ENCODE measurements around the gene MARVELD1. TPM values are rescaled to one million over a fixed set of nuclear protein-coding genes. Genes with fewer than 3 reads are reported as not detected.

Gene MARVELD1
- total and polyA plus RNA-seq, 2 of the 13 experiments (the other 11 are each of a cell fraction or from before 2014, with no cell fraction given), result not detected

- Histone ChIP-seq H2AFZ (ENCODE audit: low read length) (no peak overlapping the region), H3K4me1 (ENCODE audit: insufficient read depth, low read length) (peaks cover 19% of the 10 kb centered on the region), H3K79me2 (ENCODE audit: insufficient read depth, low read length) (peaks cover 16% of the 10 kb centered on the region), H3K27ac (ENCODE audit: extremely low read length, insufficient read depth, low read length) (no peak overlapping the region), H3K27me3 (ENCODE audit: control insufficient read depth in 1 of 2, insufficient read depth in 2 of 2, low read length in 2 of 2) (peaks cover 0 to 10% of the 10 kb centered on the region in 2 experiments; a peak in 2 of 5 replicates), H3K36me3 (replicated peaks in 1 of 2; ENCODE audit: control insufficient read depth in 1 of 2, insufficient read depth in 2 of 2, low read length in 2 of 2) (no peaks in the 10 kb centered on the region; a peak in 1 of 5 replicates), H3K4me2 (ENCODE audit: low read depth, low read length) (no peak overlapping the region), H3K9ac (ENCODE audit: insufficient read depth, low read depth, low read length) (no peak overlapping the region), H3K4me3 (replicated peaks in 1 of 3; ENCODE audit: insufficient read depth in 1 of 3, low read depth in 2 of 3, low read length in 3 of 3) (no peak overlapping the region), H4K20me1 (ENCODE audit: insufficient read depth, low read length) (no peaks in the 10 kb centered on the region), H3K9me3 (ENCODE audit: low read length) (no peaks in the 10 kb centered on the region)
- TF ChIP-seq, protein P1, sequence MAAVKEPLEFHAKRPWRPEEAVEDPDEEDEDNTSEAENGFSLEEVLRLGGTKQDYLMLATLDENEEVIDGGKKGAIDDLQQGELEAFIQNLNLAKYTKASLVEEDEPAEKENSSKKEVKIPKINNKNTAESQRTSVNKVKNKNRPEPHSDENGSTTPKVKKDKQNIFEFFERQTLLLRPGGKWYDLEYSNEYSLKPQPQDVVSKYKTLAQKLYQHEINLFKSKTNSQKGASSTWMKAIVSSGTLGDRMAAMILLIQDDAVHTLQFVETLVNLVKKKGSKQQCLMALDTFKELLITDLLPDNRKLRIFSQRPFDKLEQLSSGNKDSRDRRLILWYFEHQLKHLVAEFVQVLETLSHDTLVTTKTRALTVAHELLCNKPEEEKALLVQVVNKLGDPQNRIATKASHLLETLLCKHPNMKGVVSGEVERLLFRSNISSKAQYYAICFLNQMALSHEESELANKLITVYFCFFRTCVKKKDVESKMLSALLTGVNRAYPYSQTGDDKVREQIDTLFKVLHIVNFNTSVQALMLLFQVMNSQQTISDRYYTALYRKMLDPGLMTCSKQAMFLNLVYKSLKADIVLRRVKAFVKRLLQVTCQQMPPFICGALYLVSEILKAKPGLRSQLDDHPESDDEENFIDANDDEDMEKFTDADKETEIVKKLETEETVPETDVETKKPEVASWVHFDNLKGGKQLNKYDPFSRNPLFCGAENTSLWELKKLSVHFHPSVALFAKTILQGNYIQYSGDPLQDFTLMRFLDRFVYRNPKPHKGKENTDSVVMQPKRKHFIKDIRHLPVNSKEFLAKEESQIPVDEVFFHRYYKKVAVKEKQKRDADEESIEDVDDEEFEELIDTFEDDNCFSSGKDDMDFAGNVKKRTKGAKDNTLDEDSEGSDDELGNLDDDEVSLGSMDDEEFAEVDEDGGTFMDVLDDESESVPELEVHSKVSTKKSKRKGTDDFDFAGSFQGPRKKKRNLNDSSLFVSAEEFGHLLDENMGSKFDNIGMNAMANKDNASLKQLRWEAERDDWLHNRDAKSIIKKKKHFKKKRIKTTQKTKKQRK (IDR thresholded peaks at IDR 0.05; ENCODE audit: low read length), result no peak
- no peak for TF ChIP-seq WIZ (CRISPR knock-in tag; IDR thresholded peaks at IDR 0.05)
- no peak for TF ChIP-seq NFRKB (IDR thresholded peaks at IDR 0.05)
- no peak for TF ChIP-seq SP2 (CRISPR knock-in tag; IDR thresholded peaks at IDR 0.05)
- TF ChIP-seq NFAT5 (CRISPR knock-in tag; IDR thresholded peaks at IDR 0.05), result no peak
- no peak for FAIRE-seq
- ChIA-PET CTCF (ENCODE audit: low intra/inter-chr PET ratio, low total read pairs) (no interaction called here), POLR2A (interaction anchor here (0.7 to 1.9 kb wide), 2 partner anchors 47 to 54 kb away, joined by 3 to 5 read pairs; partner anchors contain the start of gene AVPI1)
- intact Hi-C loops (cut with micrococcal nuclease; ENCODE audit: unreplicated experiment), result no loop called here
- no peak for DNase-seq (ENCODE audit: low spot score)
- BruUV-seq (replicated peaks), result no TSS peak
- ATAC-seq, result no peak
- in situ Hi-C loops (cut with HindIII; ENCODE audit: extremely low pct_ligation_motif_present, low pct_unique_long_range_greater_than_20kb), result loop anchor here (5.0 kb wide), 1 partner anchor 57 kb away; no protein-coding TSS in a partner anchor
- WGBS (ENCODE audit: low lambda C conversion rate), result 57% methylated on average over 6 of the region's 6 CpGs
Measured at GRCh38 chr10:97734021-97734420, 20.5 kb downstream of the MARVELD1 start.

Data from HepG2 (cell line).